GM19438 (cell line): ENCODE measurements around the gene VPS33B.
"Not testable (repeated sequence)": the region's sequence is repeated elsewhere in the genome, so short reads cannot be mapped to it uniquely, and the experiment has no call there.

Source experiments
- ATAC-seq: cut with Tn5 transposase; IDR thresholded peaks from one replicate; pipeline ENCODE4 v1.9.1; 2021; ENCODE audit warnings: low read depth; ENCODE audit not compliant: unreplicated experiment

Gene VPS33B

DNA sequence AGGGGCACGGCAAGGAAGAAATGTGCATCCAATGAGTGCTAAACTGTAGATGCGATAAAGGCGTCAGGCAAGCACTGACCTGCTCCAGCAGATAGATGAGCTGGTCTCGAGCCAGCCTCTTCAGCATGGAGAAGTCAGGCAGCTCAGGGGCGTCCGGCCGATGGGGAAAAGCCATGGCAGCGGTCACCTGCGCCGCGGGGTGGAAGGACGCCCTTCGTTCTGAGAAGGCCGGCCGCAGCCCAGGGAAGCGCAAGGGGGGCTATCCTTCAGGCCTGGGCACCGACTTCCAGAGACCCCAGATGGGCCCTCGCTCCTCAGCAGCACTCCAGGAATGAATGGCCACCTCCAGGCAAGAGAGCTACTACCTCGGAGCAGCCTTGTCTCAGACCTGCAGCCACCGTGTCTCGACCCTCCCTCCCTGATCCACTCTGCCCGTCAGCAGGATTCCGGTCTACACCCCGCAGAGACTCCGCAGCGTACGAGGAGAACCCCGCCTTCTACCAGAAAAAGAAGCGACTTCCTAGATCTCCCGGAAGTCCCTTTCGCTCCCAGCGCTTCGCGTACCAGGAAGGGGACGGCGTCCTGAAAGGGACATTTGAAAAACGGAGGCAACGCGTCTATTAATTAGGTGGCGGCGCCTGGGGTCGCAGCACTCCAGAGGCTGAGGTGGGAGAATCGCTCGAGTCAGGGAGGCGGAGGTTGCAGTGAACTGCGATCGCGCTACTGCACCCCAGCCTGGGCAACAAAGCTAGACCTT lies at the start of gene VPS33B:
TSS of gene VPS33B (minus strand) at position 520 of the 757 bp plus-strand sequence. CDS start at position 175, 345 bp downstream.
- peak; percentile 82 for ATAC-seq

DNA sequence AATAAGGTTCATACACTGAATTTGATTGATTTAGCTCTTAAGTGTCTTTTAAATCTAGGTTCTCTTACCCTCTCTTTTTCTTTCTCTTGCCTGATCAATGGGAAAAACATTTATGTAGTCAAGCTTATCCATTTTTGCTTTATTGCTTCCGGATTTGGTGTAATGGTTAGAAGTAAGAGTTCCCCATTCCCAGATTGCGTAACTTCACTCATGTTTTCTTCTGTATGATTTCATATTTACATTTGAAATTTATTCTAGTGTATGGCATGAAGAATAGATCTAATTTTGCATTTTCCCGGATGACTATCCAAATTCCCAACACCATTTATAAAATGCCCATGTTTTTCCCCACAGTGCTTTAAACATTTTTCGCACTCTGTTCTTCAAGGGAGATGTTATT lies 49.8 kb upstream of the VPS33B start:
- no peak for ATAC-seq

DNA sequence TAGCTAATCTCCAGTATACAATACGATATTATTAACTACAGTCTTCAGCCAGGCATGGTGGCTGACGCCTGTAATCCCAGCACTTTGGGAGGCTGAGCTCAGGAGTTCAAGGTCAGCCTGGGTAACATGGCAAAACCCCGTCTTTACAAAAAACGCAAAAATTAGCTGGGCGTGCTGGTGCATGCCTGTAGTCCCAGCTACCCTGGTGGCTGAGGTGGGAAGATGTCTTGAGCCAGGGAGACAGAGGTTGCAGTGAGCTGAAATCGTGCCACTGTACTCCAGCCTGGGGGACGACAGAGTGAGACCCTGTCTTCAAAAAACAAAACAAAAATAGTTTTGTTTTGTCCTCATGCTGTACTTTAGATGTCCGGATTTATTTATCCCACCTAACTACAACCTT lies 48.5 kb upstream of the VPS33B start:
- ATAC-seq, result no peak

DNA sequence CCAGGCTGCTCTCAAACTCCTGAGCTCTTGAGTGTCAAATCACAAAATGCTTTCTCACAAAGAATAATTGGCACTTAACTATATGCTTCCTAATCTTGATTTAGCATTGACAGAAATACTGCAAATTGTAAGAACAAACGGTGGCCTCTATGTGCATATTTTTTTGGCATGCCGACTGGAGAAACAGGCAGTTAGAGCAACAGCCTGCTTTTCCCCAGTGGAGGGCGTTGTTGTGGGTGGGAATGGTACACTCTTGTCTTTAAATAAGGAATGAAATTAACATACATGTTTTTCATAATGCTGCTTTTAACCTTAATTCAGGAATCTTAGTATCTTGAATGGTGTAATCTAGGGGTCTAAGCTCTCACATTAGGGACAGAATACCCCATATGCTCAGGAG lies 46.6 kb upstream of the VPS33B start:
- no peak for ATAC-seq

DNA sequence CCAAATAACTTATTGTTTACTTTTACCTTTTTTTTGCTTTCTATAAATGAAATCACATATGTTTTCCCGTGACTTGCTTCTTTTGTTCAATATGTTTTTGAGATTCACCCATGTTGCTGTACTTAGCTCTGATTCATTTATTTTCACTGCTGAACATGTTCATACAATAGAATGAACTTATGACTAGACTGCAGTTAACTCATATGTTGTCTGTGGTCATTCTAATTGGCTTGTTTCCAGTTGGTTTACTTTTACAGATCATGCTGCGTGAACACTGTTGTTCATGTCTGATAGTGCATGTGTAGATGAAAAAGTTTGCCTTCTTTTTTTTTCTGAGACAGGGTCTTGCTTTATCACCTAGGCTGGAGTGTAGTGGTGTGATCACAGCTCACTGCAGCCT lies 46.0 kb upstream of the VPS33B start:
- ATAC-seq, result no peak

DNA sequence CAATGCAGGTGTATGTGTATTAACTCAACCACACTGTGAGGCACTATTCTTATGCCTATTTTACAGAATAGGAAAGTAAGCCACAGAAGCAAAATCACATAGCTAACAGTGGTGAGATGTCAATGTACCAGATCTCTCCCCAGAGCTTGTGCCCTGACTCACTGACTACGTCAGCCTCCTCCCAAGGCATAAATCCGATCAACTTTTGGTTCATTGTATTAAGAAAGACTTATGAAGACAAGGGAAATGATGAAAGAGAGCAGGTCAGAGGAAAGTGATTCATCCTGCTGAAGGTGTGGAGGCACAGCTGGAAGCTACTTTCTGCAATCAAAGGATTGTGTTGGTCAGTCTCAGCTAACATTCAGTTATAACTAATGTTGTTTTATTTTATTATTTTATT lies 44.6 kb upstream of the VPS33B start:
- no peak for ATAC-seq

DNA sequence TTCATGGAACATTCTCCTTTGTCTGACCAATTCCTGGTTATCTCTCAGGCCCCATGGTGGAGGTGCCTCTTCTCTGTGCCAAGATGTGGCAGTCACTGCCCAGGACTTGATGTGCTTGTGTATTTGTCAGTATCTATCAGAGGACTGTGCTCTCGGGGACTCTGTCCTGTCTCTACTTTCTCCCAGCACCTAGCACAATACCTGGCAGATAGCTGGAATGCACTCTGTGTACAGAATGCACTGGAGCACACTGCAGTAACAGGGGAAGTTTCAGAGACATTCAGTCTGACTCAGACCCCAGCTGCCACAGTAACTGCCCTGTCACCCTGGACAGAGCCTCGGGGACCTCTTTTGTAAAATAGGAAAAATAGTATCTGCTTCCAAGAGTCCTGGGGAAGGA lies 43.1 kb upstream of the VPS33B start:
- no peak for ATAC-seq

DNA sequence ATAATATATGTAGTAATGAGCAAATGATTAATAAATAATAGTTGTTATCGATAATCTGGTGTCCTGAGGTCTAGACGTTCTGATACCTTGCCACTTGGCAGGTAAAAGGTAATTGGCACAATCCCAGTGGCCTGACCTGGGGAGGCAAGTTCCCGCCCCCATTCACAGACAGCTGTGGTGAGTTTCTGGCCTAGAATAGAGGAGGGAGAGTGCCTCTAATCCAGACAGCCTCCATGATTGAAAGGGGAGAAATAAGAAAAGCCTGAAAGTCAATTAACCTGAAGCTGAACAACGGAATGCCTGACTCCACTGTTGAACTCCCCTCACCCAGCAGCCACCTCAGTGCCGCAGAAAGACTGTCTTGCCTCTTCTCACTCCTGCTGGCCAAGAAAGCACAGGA lies 39.6 kb upstream of the VPS33B start:
- ATAC-seq, result no peak

DNA sequence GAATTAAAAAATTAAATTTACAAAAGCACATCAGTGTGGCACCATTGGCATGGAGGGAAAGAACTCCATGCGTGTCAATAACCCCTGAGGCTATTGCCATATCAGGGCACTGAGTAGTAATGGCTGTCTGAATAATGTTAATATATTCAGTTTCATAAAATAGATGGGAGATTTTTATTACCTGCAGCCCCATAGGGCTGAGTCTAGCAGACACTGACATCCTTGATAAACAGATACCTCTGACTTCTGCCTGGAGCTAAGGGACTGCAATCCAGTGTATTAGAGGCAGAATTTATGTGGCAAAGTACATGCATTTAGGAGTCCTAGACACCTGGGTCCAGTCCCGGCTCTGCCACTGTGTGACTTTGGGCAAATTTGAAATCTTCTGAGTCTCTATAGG lies 38.8 kb upstream of the VPS33B start:
- ATAC-seq, result no peak

DNA sequence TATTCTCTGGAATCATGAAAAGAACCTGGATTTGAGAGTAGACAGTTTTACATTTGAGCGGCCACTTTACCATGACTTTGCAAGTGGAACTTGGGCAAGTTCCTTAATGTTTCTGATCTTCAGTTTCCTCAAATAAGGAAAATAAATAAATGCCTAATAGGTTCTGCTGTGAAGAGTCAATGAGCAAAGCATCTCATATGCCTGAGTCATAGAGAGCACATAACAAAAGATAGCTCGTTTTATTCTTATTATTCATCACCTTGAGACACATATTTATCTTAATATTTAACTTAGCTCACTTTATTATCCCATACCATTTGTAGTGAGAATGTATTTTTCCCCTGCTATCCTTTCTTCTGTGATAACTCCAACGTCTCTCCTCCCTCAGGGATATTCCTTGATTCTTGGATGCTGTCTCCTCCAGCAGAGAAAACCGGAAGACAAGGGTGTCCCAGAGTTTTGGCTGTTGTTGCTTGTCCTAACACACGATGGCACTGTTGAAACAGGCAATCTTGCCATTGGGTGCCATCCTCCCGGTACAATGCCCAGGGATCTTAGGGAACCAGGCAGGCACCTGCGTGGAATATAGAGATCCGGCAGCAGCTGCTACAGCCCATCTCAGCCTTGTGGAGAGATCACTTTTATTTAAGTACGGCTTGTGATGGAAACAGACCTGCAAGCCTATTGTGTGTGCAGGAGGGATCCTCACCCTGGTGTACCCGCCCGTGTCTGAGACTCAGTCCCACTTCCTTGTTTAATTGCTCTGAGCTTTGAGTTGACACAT lies 33.3 kb upstream of the VPS33B start:
- no peak for ATAC-seq

DNA sequence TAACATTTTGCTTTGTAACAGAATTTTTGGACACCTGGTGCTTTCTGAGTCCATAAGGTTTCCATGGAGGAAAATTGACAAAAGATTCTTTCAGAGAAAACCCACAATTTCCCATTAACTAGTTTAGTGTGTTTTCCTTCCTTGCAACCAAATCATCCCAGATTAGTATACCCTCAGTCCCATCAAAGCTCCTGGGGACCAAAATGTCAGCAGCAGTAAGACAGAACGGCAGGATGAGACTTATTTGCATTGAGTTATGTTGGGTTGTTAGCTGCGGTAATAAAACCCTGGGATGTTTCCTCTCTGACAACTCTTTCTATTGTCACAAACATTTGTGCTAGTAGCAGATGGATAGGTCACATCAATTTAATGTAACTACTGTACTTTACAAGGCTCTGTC lies 32.4 kb upstream of the VPS33B start:
- no peak for ATAC-seq

DNA sequence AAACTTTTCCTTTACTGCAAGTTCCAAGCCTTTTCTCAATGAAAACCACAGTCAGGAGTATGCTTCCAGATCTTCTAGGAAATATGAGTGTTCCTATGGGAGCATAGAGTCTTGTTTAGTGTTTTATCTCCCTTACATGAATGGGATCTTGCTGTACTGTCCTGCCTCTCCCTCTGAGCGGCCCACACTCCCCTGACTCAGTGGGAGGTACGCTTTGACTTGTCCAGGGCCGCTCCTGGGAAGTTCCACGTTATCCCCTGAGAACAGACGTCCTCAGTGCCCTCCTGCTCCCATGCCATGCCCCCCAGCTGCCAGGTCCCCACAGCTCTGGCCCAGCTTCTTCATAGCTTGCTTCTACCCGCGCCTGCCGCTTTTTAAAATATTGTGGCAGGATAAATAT lies 28.9 kb upstream of the VPS33B start:
- no peak for ATAC-seq

DNA sequence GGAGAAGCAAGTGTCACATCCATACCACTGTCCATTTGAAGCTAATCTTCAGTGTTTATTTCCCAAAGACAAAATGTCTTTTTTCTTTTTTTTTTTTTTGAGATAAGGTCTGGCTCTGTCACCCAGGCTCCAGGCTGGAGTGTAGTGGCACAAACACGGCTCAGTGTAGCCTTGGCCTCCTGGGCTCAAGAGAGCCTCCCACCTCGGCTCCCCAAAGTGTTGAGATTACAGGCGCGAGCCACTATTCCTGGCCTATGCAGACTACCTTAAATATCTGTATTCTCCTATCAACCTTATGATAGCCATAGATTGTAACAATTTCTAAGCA lies 27.7 kb upstream of the VPS33B start:
- no peak for ATAC-seq

DNA sequence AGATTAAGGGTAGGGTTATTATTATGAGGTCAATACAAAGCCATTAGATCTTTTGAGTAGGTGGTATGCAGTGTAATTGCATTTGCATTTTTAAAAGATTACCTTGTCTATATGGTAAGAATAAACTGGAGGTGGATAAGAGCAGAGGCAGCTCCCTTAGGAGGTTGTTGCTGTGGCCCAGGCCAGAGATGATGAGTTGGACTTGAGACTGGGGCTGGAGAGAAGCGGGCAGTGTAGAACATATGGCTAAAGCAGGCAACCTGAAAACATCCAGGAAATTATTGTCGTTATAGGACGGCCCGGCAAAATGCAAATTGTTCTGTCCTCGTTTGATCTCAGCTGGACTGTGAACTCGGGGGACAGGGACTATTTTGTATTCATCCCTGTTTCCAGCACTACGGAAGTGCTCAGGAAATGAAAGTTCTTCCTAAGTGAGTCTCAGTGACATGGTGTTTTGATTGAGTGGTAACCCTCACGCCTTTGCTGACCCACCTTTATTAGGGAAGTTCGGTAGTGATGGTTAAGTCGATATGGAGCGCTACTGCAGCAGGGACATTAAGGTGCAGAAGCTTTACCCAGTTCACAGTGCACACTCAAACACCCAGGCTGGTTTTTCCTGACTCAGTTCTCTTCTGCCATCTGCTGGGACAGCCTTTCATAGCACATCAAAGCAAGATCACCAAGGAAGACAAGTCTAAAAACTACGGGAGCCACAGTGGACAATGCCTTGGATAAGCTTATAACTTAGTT lies 27.2 kb upstream of the VPS33B start:
- ATAC-seq, result no peak

DNA sequence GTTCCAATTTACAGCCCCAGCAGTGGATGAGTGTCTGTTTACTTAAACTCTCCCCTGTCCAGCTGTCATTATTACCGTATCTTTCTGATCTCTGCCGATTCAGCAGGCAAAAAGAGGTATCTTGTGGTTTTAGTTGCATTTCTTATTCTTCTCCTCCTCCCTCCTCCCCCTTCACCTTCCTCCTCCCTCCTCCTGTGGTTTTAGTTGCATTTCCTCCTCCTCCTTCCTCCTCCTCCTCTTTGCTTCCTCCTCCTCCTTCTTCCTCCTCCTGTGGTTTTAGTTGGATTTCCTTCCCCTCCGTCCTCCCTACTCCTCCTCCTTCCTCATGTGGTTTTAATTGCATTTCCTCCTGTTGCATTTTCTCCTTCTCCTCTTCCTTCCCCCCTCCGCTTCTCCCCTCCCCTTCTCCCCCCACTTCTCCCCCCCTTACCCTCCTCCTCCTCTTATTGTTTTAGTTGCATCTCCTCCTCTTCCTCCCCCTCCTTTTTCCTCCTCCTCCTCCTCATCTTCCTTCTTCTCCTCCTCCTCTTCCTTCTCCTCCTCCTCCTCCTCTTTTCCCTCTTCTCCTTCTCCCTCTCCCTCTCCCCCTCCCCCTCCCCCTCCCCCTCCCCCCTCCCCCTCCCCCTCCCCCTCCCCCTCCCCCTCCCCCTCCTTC lies 25.3 kb upstream of the VPS33B start:
- no peak for ATAC-seq

DNA sequence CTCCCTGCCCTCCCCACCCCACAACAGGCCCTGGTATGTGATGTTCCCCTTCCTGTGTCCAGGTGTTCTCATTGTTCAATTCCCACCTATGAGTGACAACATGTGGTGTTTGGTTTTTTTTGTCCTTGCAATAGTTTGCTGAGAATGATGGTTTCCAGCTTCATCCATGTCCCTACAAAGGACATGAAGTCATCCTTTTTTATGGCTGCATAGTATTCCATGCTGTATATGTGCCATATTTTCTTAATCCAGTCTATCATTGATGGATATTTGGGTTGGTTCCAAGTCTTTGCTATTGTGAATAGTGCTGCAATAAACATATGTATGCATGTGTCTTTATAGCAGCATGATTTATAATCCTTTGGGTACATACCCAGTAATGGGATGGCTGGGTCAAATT lies 23.7 kb upstream of the VPS33B start:
- ATAC-seq, result not testable (repeated sequence)

DNA sequence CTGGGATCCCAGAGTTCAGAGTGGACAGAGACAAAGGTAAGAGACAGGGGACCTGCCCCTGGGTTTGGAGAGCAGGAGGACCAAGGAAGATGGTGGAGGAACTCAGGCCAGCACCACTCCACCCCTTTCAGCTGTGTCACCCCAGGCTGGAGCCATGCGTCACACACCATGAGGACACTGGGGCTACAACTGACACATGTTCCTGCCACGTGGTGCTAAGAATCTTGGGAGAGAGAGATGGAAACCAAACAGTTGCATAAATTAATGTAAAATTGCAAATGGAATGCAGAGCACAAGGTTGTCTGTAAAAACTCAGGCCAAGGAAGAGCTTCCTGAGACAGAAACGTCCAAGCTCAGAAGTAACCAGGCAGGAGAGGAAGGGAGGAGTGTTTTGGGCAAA lies 22.7 kb upstream of the VPS33B start:
- no peak for ATAC-seq

DNA sequence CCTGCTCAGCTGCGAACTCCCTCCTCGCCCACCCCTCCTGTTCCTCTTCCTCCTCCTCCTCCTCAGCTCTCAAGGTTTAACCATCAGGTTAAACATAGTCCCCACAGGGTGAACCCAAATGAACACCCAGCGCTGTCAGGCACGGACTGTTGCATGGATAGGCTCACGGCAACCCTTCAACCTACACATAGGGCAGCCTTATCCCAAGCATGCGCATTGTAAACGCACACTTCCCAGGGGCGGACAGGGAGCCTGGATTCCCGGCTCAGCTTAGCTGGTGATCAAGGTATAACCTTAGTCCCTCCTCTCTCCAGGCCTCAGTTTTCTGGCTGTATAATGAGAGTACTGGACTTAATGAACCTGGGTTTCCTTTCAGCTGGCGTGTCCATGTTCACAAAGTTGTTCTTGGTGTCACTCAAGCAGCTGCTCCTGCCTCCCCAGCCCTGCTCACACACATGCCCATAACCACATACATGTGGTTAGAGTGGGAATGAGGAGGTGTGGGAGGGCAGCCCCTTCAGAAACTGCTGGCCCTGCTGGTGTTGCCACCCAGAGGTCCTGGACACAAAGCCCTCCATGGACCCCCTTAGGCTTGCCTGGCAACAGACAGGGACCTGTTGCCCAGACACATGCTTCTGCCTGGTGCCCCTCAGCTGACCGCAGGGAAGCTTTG lies 20.9 kb upstream of the VPS33B start:
- ATAC-seq, result no peak

DNA sequence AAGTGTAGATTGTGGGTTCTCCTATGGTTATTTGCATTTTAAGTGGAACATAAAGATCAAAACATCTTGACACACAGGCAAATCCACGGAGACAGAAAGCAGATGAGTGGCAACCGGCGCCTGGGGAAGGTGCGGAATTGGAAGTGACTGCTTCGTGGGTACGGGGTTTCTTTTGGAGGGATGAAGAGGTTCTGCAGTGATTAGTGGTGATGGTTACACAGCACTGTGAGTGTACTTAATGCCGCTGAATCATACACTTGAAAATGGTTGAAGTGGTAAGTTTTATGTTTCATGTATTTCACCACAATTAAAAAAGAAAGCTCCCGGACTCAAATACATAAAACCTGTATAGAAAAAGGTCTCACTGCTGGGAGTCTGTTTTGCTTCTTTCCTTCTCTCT lies 18.5 kb upstream of the VPS33B start:
- no peak for ATAC-seq

DNA sequence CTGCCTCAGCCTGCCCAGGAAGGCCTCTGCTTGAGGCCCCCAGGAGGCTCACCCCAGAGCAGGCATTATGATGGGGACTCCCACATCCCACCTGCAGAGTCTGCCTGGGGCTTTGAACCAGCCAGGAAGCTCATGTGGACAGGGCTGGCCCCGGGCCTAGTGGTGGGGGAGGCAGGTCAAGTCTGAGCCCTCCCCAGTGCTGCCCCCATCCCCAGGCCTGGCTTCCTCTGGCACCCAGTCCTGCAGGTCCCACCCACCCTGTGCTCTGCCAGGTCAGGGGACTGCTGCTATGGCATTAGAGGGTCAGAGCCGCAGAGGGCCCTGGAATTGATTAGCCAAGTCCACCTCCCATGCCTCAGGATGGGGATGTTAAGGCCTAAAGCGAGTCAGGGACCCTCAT lies 17.6 kb upstream of the VPS33B start:
- ATAC-seq, result no peak
